Measurements from ENCODE around the gene PTPRG.

The PTPRG gene

GRCh38 chr3:61946570-61947324, 385.4 kb downstream of the PTPRG start:
- no peak overlapping the region for H3K4ac ChIP-seq (ENCODE audit: low read depth, low read length)
- no peak overlapping the region for H3K18ac ChIP-seq (ENCODE audit: low read length)
- no peak overlapping the region for H2BK120ac ChIP-seq (ENCODE audit: insufficient read depth, low read length, poor library complexity)
- no peak overlapping the region for H3K4me2 ChIP-seq (ENCODE audit: low read length)
- no peak overlapping the region for H4K91ac ChIP-seq (ENCODE audit: low read depth, low read length)
- H3K27me3 ChIP-seq (ENCODE audit: insufficient read depth, low read length) = no peaks in the 10 kb centered on the region
- H2BK12ac ChIP-seq (ENCODE audit: low read length) = no peak overlapping the region
- no peak overlapping the region for H3K9ac ChIP-seq (ENCODE audit: low read length)
- DNase-seq = no peak
- H3K79me2 ChIP-seq (ENCODE audit: control insufficient read depth, insufficient read depth, low read length, poor library complexity) = no peaks in the 10 kb centered on the region
- no peak overlapping the region for H2AFZ ChIP-seq (ENCODE audit: insufficient read depth, low read length, poor library complexity)
- H4K8ac ChIP-seq (ENCODE audit: low read depth, low read length) = no peak overlapping the region
- no CpG with 5 or more reads among the region's 7 CpGs for WGBS (ENCODE audit: extremely low coverage, insufficient coverage, insufficient read length)
- peaks cover 4% of the 10 kb centered on the region for H3K79me1 ChIP-seq (ENCODE audit: low read length)
- peaks cover 2 to 5% of the 10 kb centered on the region in 2 experiments for H3K4me1 ChIP-seq (ENCODE audit: control insufficient read depth in 1 of 2, insufficient read depth in 2 of 2, low read length in 2 of 2)
- H4K12ac ChIP-seq (ENCODE audit: low read depth, low read length) = no peak overlapping the region
- no peak overlapping the region for H3K23ac ChIP-seq (ENCODE audit: low read length)
- H3K9me3 ChIP-seq (ENCODE audit: insufficient read depth, low read depth, low read length) = no peaks in the 10 kb centered on the region
- H3K27ac ChIP-seq (ENCODE audit: low read depth, low read length) = no peak overlapping the region
- no peak overlapping the region for H2BK5ac ChIP-seq (ENCODE audit: low read depth, low read length, poor library complexity)
- no peak overlapping the region for H3K14ac ChIP-seq (ENCODE audit: low read length)
- H3K36me3 ChIP-seq (ENCODE audit: control insufficient read depth in 1 of 2, insufficient read depth in 2 of 2, low read length in 2 of 2) = no peaks in the 10 kb centered on the region
- no peak overlapping the region for H2AK5ac ChIP-seq (ENCODE audit: low read length)
- H3K4me3 ChIP-seq (ENCODE audit: low read depth, low read length) = no peak overlapping the region

- H3K9ac ChIP-seq (ENCODE audit: low read length) = no peak overlapping the region
- H3K27me3 ChIP-seq (ENCODE audit: insufficient read depth, low read length) = no peaks in the 10 kb centered on the region
- no peak overlapping the region for H3K4me3 ChIP-seq (ENCODE audit: low read depth, low read length)
- no peak overlapping the region for H2AK5ac ChIP-seq (ENCODE audit: low read length)
- H4K8ac ChIP-seq (ENCODE audit: low read depth, low read length) = no peak overlapping the region
- no peaks in the 10 kb centered on the region for H3K9me3 ChIP-seq (ENCODE audit: insufficient read depth, low read depth, low read length)
- no peak overlapping the region for H3K27ac ChIP-seq (ENCODE audit: low read depth, low read length)
- no peak overlapping the region for H3K23ac ChIP-seq (ENCODE audit: low read length)
- H2BK12ac ChIP-seq (ENCODE audit: low read length) = no peak overlapping the region
- no peak overlapping the region for H2BK5ac ChIP-seq (ENCODE audit: low read depth, low read length, poor library complexity)
- no peak overlapping the region for H4K12ac ChIP-seq (ENCODE audit: low read depth, low read length)
- no peak overlapping the region for H2BK120ac ChIP-seq (ENCODE audit: insufficient read depth, low read length, poor library complexity)
- H4K91ac ChIP-seq (ENCODE audit: low read depth, low read length) = peak overlapping the region; percentile 33
- H3K4me2 ChIP-seq (ENCODE audit: low read length) = no peak overlapping the region
- peaks cover 2 to 5% of the 10 kb centered on the region in 2 experiments for H3K4me1 ChIP-seq (ENCODE audit: control insufficient read depth in 1 of 2, insufficient read depth in 2 of 2, low read length in 2 of 2)
- no peaks in the 10 kb centered on the region for H3K79me2 ChIP-seq (ENCODE audit: control insufficient read depth, insufficient read depth, low read length, poor library complexity)
- H3K79me1 ChIP-seq (ENCODE audit: low read length) = peaks cover 4% of the 10 kb centered on the region
- H3K18ac ChIP-seq (ENCODE audit: low read length) = no peak overlapping the region
- no peak overlapping the region for H3K14ac ChIP-seq (ENCODE audit: low read length)
- H2AFZ ChIP-seq (ENCODE audit: insufficient read depth, low read length, poor library complexity) = no peak overlapping the region
- WGBS (ENCODE audit: extremely low coverage, insufficient coverage, insufficient read length) = no CpG with 5 or more reads among the region's 4 CpGs
- H3K36me3 ChIP-seq (ENCODE audit: control insufficient read depth in 1 of 2, insufficient read depth in 2 of 2, low read length in 2 of 2) = no peaks in the 10 kb centered on the region
- H3K4ac ChIP-seq (ENCODE audit: low read depth, low read length) = no peak overlapping the region
- DNase-seq = no peak
These were observed 386.1 kb downstream of the PTPRG start for GRCh38 chr3:61947456-61947855.

DNA sequence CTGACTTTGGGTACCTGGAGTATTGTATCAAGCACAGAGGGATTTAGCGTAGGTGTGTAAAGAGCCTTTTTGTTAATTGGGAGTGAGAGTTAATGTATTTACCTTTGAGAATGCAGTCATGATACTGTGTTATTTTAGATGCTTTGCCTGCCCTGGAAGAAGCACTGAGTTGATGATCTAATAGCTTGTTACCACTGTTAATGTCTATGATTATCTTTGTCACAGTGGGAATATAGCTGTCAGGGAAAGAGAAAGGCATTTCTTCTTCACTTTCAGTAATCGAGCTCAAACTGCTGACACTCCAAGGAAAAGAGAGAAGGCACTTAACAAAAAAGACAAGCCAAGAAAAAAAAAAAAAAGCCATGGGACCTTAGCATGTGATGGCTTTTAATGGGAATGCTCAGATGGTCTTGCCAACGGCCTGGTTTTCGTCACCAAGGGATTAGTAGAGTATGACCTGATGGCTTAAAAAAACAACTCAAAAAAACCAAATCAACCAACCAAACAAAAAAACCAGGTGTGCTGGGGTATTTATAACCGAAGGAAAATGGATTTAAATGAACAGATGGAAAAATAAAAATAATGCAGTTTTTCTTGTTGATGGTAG, 387.4 kb downstream of the PTPRG start:
- Histone ChIP-seq H4K12ac (ENCODE audit: low read depth, low read length) (no peak overlapping the region), H3K4me1 (ENCODE audit: control insufficient read depth in 1 of 2, insufficient read depth in 2 of 2, low read length in 2 of 2) (peaks cover 0 to 5% of the 10 kb centered on the region in 2 experiments)

GRCh38 chr3:61954097-61954540, 392.7 kb downstream of the PTPRG start:
- Histone ChIP-seq H3K79me2 (ENCODE audit: control insufficient read depth, insufficient read depth, low read length, poor library complexity) (no peaks in the 10 kb centered on the region), H2BK120ac (ENCODE audit: insufficient read depth, low read length, poor library complexity) (no peak overlapping the region), H3K4me1 (ENCODE audit: control insufficient read depth in 1 of 2, insufficient read depth in 2 of 2, low read length in 2 of 2) (no peaks in the 10 kb centered on the region), H4K91ac (ENCODE audit: low read depth, low read length) (no peak overlapping the region), H3K9me3 (ENCODE audit: insufficient read depth, low read depth, low read length) (no peaks in the 10 kb centered on the region), H3K27me3 (ENCODE audit: insufficient read depth, low read length) (no peaks in the 10 kb centered on the region), H3K79me1 (ENCODE audit: low read length) (no peaks in the 10 kb centered on the region), H3K27ac (ENCODE audit: low read depth, low read length) (no peak overlapping the region), H3K4me3 (ENCODE audit: low read depth, low read length) (no peak overlapping the region), H3K14ac (ENCODE audit: low read length) (no peak overlapping the region), H3K36me3 (ENCODE audit: control insufficient read depth in 1 of 2, insufficient read depth in 2 of 2, low read length in 2 of 2) (no peaks in the 10 kb centered on the region), H3K18ac (ENCODE audit: low read length) (no peak overlapping the region), H4K12ac (ENCODE audit: low read depth, low read length) (no peak overlapping the region), H3K4me2 (ENCODE audit: low read length) (no peak overlapping the region), H2AFZ (ENCODE audit: insufficient read depth, low read length, poor library complexity) (no peak overlapping the region), H2BK12ac (ENCODE audit: low read length) (no peak overlapping the region), H3K4ac (ENCODE audit: low read depth, low read length) (no peak overlapping the region), H3K9ac (ENCODE audit: low read length) (no peak overlapping the region), H2BK5ac (ENCODE audit: low read depth, low read length, poor library complexity) (no peak overlapping the region), H3K23ac (ENCODE audit: low read length) (no peak overlapping the region), H2AK5ac (ENCODE audit: low read length) (no peak overlapping the region), H4K8ac (ENCODE audit: low read depth, low read length) (no peak overlapping the region)
- no CpG with 5 or more reads among the region's 2 CpGs for WGBS (ENCODE audit: extremely low coverage, insufficient coverage, insufficient read length)
- DNase-seq = no peak

More for the DNA sequence above, 387.4 kb downstream of the PTPRG start:
- H3K36me3 ChIP-seq (ENCODE audit: control insufficient read depth in 1 of 2, insufficient read depth in 2 of 2, low read length in 2 of 2) = no peaks in the 10 kb centered on the region
- H2BK120ac ChIP-seq (ENCODE audit: insufficient read depth, low read length, poor library complexity) = no peak overlapping the region
- H2BK12ac ChIP-seq (ENCODE audit: low read length) = no peak overlapping the region
- no peak for DNase-seq
- H3K18ac ChIP-seq (ENCODE audit: low read length) = no peak overlapping the region
- no peak overlapping the region for H3K23ac ChIP-seq (ENCODE audit: low read length)
- no peak overlapping the region for H2AK5ac ChIP-seq (ENCODE audit: low read length)
- no peak overlapping the region for H4K8ac ChIP-seq (ENCODE audit: low read depth, low read length)
- H2BK5ac ChIP-seq (ENCODE audit: low read depth, low read length, poor library complexity) = no peak overlapping the region
- no peak overlapping the region for H3K4me3 ChIP-seq (ENCODE audit: low read depth, low read length)
- no peaks in the 10 kb centered on the region for H3K9me3 ChIP-seq (ENCODE audit: insufficient read depth, low read depth, low read length)
- no peak overlapping the region for H3K14ac ChIP-seq (ENCODE audit: low read length)
- no peak overlapping the region for H3K27ac ChIP-seq (ENCODE audit: low read depth, low read length)
- no peak overlapping the region for H3K4ac ChIP-seq (ENCODE audit: low read depth, low read length)
- H3K79me1 ChIP-seq (ENCODE audit: low read length) = peaks cover 4% of the 10 kb centered on the region
- H3K4me2 ChIP-seq (ENCODE audit: low read length) = no peak overlapping the region
- H3K27me3 ChIP-seq (ENCODE audit: insufficient read depth, low read length) = no peaks in the 10 kb centered on the region
- H3K9ac ChIP-seq (ENCODE audit: low read length) = no peak overlapping the region
- H2AFZ ChIP-seq (ENCODE audit: insufficient read depth, low read length, poor library complexity) = no peak overlapping the region
- no peaks in the 10 kb centered on the region for H3K79me2 ChIP-seq (ENCODE audit: control insufficient read depth, insufficient read depth, low read length, poor library complexity)
- WGBS (ENCODE audit: extremely low coverage, insufficient coverage, insufficient read length) = no CpG with 5 or more reads among the region's 5 CpGs
- H4K91ac ChIP-seq (ENCODE audit: low read depth, low read length) = no peak overlapping the region
